NCI-H82 treated with DMSO at 0.1 percent for 48 hours (cell line): Measurements from ENCODE around the gene DCBLD1.

Experiments used
- DNase-seq: peaks from one replicate; lab custom pipeline; 2025; ENCODE audit not compliant: unreplicated experiment; lab: John Stamatoyannopoulos, UW

The DCBLD1 gene

DNA sequence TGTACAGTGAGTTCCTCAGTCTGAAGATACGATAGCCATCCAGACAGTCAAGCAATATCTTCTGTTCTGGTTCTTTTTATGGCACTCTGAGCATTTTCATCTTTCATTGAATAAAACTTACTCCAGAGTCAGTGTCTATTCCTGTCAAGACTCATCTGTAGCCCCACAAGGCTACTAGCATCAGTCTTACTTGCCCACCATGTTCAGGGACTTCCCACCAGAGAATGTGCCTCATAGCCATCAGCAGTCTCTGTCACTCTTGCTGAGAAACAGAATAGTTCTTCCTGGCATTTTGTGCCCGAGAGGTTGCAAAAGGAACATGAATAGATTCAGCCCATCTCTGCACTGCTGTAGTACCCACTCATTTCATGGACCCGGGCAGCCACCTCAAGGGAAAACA, 12.7 kb upstream of the DCBLD1 start:
- no peak for DNase-seq

- DNase-seq: no peak
These were observed 9.8 kb upstream of the DCBLD1 start for GRCh38 chr6:117472667-117473066.

- no peak for DNase-seq
These were observed 9.1 kb upstream of the DCBLD1 start for GRCh38 chr6:117473401-117473800.

DNA sequence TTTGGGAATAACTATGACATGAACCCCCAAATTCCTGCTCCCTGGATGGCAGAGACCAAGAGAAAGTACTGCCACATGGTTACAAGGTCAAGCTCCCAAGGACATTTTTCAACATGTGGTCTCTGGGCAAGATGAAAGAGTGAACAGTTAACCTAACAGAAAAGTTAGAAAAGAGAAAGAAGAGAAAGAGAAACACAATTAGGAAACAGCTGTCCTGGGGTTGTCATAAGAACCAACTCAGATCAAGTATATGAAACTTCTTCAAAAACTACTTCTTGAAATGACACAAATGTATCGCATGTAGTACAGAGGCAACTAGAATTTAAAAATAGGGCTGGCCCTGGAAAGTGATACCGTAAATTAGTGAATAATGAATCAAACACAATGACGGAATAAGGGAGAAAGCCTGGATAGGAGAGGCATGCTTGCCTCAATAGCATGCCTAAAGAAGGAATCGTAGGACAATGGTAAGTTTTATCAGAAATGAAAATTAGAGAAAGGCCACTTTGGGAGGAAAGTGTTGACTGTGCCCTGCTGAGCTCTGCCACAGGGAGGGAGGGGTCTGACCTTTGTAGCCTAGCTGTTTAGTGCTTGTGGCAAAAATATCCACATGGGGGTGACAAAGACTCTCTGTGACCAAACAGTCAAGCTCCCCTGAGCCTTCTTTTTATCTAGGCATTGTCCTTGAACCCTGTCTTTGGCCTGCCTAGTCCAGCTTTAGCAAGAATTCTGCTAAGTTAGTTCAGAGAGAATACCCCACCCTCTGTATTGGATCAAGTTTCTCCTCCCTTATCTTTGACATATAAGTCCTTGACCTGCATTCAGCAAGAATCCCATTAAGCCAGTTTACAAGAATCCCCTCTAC, 4.3 kb upstream of the DCBLD1 start:
- DNase-seq: no peak

GRCh38 chr6:117478853-117479231, 3.6 kb upstream of the DCBLD1 start:
- no peak for DNase-seq

- no peak for DNase-seq
These were observed 1.8 kb upstream of the DCBLD1 start for GRCh38 chr6:117480651-117481050.

- no peak for DNase-seq
These were observed 1.1 kb upstream of the DCBLD1 start for GRCh38 chr6:117481278-117481925.

GRCh38 chr6:117481926-117482239, 591 bp upstream of the DCBLD1 start:
- DNase-seq: no peak

- DNase-seq: peak; percentile 18
These were observed 650 bp downstream of the DCBLD1 start for GRCh38 chr6:117483004-117483644.

DNA sequence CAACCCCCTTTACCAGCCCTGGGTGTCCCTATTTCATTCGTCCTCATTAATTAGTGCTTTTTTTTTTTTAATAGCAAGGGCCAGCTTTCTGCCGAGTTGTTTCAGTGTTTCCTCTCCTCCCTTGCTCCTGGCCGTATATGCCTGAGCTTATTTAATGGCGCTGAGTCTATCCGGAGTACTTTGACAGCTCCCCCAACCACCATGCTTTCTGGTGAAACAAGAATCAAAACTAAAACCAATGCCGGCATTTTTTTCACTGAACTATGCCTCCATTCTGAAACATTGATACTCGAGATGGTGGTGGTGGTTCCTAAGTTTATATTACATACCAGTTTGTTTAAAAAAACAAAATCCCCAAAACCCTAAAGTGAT, 1.2 kb downstream of the DCBLD1 start:
- no peak for DNase-seq

- DNase-seq: no peak
These were observed 1.7 kb downstream of the DCBLD1 start for GRCh38 chr6:117484052-117484646.

DNA sequence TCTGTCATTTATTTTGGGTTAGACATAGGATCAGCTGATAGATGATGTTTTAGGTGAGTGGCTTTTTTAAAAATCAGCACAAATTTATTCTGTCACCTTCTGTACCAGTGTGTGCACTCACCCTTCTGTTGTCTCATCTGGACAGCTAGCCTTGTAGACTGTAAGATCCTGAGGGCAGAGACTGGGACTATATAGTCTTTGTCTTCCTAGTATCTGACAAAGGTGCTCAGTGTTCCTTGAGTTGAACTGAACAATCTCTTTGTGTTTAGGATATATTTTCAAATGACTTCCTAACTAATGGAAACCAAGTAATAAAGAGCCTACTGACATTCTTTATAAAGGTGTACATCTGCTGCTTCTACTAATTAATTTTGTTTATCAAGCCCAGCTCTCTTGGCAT, 3.0 kb downstream of the DCBLD1 start:
- DNase-seq: no peak

- DNase-seq: no peak
These were observed 5.3 kb downstream of the DCBLD1 start for GRCh38 chr6:117487821-117488220.

DNA sequence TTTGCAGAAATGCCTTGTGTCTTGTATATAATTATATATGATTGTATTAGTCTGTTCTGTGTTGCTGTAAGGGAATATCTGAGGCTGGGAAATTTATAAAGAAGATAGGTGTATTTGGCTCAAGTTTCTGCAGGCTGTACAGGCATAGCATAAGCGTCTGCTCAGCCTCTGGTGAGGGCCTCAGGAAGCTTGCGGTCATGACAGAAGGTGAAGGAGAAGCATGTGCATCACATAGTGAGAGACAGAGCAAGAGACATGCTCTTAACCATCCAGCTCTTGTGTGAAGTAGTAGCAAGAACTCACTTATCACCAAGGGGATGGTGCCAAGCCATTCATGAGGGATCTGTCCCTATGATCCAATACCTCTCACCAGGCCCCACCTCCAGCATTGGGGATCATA, 6.5 kb downstream of the DCBLD1 start:
- no peak for DNase-seq

DNA sequence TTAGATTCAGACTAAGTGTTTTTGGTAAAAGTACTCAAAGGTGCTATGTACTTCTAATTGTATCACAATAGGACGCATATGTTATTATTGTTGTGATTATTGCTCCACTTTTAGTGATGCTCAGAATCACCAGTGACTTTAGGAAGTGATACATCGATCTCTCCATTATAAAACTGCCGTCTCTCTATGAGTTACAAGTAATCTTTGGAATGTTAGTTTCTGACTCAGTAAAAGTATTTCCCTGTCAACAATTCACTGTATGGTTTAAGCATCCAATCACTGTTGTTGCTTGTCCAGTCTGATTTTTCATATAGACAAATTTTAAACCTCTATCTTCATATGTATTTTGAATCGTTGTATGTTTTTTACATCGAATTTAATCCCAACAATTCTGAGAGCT, 9.4 kb downstream of the DCBLD1 start:
- no peak for DNase-seq

DNA sequence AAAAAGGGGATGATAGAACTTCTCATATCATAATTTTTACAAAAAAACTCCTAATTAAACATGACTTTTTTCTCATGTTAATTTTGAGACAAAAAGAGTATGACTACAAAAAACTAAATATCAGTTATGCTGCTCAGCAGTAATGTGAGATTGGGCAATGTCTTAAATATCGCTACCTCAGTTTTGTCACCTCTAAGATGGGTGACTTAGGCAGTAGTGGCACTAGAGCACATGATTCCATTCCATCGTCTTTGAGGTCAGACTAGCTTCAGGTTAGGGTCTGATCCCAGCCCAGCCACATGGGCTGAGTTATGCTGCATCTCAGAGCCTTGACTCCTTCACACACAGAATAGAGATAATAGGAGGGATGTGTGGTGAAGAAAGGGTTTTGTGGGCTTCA, 11.0 kb downstream of the DCBLD1 start:
- no peak for DNase-seq

DNA sequence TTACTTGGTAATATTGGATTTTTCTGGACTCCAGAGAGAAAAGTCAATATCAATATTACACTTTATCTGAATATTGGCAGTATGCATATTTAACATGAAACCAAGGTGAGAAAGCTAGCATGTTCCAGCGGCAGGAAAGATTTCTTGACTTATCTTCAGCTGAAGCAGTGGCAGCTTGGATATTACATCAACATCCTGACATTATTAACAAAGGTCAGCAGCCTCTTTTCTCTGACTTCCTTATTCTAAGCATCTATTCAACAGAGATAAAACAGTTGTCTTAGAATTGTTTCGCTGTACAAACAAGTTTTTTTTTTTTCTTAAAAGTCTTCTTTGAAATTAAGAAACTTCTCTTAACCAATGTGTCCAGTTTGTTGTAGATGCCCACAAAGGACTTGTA, 11.8 kb downstream of the DCBLD1 start:
- DNase-seq: no peak

DNA sequence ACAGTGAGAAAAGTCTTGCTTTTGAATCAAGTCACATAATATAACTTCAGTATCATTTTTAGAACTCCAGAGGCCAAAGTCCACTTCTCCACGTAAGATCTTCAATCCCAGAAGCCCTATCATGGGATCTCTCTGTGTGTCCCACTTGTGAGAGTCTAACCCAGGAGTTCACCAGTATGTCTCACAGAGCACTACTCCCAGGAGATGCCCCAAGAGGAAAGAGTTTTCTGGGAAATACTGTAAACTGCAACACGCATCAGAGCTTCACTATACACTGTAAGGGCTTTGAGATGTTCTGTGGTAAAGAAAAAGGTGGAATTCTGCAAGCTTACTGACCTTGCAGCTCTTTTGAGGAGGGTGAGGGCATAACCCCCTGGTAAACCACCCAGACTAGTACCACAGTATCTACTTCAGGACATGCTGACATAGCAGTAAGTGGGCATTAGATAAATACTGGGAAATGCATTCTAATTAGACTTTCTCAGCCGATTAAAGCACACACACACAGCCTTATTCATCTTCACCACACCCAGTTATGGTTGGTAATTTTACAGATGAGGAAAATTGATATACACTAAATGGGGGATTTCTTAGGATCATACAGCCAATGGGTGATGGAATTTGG, 12.3 kb downstream of the DCBLD1 start:
- no peak for DNase-seq

GRCh38 chr6:117495425-117495824, 13.0 kb downstream of the DCBLD1 start:
- no peak for DNase-seq

GRCh38 chr6:117495869-117496268, 13.4 kb downstream of the DCBLD1 start:
- no peak for DNase-seq

DNA sequence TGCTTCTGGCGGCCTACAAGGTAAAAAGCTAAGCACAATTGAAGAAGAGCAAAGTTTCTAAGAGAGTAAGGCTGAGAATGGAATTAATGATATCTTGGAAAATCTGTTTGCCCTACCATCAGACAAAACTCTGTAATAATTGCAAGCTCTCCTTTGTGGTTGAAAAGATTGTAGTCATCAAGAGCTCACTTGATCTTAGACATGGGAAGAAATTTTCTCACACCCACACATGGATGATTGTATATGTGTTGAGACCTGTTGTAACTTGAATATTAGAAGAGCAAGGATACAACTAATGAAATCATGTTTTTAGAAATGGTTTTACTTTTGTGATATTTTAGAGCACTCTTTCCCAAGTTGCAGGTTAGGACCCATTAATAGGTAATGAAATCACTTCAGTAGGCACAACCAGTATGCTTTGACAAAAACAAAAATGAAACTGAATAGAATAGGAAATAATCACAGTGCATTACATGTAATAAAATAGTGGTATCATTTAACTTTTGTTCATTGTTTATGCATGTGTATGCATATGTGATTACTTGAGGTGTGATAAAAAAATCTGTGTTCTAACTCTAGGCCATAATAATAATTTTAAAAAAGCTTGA, 14.0 kb downstream of the DCBLD1 start:
- no peak for DNase-seq
